HG03469 (cell line): Measurements from ENCODE around the gene CACNA2D3.

Experiments used
- ATAC-seq: cut with Tn5 transposase; IDR thresholded peaks from one replicate; pipeline ENCODE4 v1.9.1; 2021; ENCODE audit warnings: mild to moderate bottlenecking, moderate library complexity, moderate number of reproducible peaks; ENCODE audit not compliant: unreplicated experiment

The CACNA2D3 gene

DNA sequence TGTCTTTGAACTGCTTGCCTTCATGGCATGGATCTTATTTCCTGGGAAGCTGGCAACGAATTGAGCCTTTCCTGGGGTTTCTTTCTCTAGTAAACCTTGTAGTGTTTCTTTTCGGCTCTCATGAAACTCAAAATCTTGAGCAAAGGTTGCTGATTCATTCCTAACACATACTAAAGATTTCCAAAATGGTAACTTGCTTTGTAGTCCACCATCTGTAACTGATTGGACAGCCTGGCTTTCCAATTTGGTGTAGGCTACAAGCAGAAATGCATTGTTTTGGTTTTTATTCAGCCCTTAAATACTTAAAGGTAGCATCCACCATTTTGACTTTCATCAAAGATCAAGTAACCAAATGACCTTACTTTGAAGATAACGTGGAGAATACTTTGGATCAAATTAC, 767.4 kb downstream of the CACNA2D3 start:
- no peak for ATAC-seq

DNA sequence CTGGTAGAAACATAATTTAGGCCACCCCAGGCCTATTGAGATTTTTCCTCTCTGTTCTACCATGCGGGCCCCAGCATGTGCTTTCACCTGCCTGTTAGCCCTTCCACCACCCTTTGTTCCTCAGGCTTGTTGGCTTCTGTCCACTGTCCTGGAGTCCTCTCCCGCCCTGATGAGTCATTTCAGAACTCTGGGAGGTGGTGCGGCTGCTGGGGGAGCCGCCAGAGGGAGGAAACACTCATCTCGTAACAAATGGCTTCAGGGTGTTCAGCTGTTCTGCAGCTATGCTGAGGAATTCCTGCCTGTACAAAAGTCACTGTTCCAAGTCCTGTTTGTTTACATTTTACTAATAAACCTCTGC, 769.2 kb downstream of the CACNA2D3 start:
- ATAC-seq = no peak

DNA sequence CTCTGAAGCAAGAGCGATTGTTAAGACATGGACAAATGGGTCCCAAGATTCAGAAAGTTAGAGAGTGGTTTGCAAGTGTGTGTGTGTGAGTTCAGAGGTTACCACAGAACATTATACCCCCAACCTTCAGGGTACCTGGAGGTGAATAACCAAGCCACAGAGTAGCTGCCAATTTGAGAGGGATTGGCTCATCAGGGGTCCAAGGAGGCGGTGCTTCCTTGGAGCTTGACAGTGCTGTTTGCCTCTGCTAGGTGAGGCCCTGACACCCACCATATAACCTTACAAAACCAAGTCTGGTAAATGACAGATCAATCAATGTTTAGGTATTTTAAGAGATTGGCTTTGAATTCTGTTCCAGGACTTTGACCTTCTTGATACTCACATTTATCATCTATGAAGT, 769.8 kb downstream of the CACNA2D3 start:
- no peak for ATAC-seq

DNA sequence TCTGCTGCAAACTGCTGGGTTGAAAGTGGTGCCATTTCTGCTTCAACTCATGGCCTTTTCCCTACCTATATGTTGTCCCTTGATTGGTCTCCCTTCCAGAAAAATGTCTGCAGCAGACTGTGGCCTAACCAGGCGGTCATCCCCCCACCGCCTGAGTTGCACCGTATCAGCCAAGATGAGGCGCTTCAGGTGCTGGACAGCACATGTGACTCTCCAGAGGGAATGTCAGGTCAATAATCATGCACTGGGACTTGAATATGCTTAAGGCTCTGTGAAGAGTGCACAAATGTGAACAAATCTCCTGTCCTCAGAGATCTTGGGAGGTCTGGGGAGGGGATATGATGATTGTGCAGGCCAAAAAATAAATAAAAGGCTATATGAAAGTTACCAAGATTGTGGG, 773.3 kb downstream of the CACNA2D3 start:
- ATAC-seq = no peak

DNA sequence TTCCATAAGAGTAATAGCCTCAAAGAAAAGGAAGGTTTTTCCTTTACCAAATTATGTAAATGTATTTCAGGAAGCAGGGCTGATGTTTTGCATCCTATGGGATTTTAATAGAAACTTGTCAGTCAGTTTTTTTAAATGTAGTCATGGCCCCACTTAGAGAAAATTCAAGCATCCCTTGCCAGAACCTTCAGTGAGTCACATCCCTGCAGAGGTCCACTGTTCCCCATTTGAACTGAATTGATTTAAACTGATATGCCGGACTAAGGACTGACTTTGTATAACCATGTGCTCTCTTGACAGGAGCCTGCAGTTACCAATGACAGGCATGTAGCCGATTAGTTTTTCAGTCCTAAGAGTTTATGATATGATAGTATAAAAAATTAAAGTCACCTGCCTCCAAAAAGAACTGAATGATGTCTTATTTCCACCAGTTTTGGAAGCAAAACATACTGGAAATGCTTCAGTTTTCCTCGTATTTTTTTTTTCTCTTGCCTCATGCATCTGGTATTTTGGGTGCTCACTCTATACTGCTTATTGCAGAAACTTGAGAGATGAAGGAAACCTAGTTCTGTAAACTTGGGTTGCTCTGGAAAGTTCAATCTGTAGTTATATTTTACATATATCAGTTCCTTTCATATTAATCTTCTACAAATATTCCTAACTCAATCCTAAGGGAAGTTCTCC, 774.8 kb downstream of the CACNA2D3 start:
- ATAC-seq = no peak

DNA sequence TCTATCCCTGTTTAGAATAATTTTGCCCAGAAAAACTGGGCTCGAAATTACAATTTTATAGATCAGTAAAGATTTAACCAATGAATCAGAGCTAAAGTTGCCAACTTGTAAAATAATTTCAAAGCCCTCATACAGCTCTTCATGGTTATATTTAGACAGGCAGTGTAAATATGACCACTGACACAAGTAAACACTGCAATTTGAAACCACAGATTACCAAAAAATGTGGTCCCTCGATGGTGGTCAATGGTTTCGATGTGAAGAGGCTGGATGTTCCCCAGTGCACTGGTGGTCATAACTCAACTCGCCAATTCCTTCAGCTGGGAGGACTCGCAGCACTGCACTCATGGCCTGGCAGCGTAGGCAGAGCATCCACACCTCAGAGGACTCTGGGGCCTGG, 776.9 kb downstream of the CACNA2D3 start:
- no peak for ATAC-seq

DNA sequence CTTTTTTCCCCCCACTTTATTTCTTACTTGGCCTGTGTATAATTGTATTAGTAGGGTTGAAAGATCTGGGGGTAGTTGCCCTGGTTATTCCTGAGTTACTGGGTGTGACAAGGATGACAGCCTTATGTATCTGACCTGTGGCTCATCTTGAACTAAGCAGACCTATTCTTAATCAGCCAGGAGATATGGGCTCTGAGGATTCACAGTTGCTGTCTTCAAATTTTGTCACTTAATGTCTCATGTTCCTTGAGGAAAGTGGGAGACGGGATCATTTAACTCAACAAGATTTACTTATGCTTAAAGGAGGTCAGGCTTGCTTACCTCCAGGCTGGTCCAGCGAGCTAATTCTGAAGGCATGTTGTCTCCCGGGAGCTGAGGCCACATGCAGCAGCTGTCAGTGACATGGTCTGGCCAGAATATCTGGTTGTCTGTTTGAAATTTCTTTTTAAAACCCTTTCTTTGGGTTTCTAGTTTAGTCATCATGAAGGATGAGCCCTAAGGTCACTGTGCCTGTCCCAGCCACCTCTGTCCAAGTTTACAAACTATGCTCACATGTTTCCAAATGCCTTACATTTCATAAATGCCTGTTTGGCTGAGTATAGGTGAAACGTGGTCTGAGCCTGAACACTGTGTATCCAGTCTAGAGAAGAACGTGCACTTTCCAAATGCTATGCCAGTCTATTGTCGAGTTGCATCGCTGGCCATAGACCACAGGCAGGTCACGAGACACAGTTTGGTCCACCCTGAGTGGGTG, 778.7 kb downstream of the CACNA2D3 start:
- no peak for ATAC-seq

DNA sequence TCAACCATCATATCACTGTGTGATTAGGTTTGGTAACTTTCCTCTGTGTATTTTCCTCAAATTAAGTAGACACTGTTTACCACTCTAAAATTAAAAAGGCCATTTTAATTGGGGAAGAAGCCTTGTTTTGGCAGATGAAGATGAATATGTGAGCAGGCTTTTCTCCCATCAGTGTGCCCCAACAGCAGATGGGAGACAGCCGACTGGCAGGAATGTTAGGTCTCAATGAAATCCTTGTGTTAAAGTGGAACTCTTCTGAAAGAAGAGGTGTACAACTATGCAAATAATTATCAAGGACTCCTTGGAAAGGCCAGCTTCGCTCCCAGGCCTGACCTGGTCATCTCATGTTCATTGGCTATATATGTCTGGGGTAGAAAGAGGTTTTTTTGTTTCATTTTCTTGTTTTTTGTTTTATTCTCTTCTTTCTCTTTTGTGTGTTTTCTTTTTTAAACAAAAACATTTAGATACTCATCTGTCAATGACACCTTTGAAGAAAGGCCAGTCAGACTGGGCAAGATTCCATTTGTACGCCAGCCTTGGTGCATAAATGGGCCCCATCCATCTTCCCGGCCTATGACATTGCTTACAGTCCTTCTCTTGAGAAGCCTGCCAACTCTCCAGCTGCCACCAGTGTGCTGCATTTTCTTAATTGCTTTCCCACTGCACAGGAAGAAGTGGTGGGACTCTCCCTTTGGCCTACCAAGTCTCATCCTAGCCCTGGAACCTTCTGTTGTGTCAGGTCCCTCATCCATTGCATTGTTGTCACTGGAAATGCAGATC, 779.7 kb downstream of the CACNA2D3 start:
- no peak for ATAC-seq

DNA sequence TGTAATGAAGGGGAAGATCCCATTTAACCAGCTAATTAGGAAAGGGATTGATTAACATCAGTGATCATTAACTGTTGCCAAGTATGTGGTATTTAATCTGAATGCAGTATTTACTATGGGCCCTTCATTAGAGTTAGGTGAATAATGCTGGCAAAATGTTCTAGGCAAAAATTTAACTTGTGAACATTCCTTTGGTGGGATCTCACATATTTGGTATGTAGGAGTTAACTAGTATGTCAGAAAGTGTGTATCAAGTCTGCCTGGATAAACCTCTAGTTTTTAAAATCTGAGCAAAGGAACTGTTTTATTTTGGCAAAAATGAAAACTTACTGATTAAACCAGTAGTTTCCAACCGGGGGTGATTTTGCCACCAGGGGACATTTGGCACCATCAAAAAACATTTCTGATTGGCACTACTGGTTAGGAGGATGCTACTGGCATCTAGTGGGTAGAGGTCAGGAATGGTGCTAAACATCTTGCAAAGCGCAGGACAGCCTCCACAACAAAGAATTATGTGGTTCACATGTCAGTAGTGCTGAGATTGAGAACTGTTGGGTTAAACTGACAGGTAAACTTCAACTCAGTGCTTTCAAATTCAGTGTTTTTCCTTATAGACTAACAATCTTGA, 783.0 kb downstream of the CACNA2D3 start:
- ATAC-seq = no peak

DNA sequence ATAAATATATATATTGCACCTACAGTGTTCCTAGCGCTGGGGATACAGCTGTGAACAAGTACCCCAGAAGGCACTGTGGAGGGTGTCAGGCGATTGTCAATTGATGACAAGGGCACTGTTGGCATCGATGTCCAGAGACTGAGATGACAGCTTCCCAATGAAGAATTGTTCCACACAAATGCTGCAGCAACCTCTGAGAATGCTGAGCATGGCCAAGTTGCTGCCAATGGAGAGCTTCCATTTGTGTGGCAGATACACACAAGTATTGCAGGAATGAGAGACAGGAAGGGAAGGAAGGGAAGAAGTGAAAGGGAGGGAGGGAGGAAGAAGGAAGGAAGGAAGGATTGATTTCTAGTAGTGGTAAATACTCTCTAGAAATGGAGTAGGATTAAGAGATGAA, 783.6 kb downstream of the CACNA2D3 start:
- no peak for ATAC-seq

DNA sequence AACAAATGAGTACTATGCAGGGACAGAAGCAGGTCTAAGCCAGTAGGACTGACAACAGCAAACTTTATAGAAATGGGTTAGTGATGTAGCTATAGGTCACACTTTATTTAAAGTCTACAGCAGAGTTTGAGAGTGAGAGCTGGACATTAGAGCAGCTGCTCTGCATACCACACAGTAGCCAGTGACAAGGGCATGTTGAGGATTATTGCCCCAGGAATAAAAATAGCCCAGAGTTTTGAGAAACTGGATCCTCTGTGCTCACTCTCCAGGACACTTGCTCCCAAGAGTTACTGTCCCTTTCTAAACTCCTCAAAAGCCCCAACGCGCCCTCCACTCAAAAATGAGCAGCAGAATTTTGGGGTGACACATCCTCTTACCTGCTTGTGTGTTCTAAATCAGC, 784.4 kb downstream of the CACNA2D3 start:
- no peak for ATAC-seq

DNA sequence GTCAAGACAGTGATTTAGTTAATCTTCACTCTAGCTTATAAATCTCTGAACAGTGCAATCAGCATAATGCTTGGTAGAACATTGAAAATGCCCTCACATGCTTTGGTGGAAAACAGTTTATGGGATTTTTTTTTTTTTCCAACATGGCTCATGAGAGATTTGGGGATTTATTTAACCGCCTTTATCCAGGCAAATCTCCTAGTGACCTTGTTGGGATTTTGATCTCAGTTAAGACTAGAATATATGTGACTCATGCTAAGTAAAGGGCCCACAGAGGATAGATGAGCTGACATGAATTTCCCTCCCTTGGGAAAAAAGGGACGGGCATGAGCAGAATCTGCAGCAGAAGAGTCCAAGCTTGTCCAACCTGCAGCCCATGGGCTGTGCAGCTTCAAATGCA, 786.8 kb downstream of the CACNA2D3 start:
- no peak for ATAC-seq

DNA sequence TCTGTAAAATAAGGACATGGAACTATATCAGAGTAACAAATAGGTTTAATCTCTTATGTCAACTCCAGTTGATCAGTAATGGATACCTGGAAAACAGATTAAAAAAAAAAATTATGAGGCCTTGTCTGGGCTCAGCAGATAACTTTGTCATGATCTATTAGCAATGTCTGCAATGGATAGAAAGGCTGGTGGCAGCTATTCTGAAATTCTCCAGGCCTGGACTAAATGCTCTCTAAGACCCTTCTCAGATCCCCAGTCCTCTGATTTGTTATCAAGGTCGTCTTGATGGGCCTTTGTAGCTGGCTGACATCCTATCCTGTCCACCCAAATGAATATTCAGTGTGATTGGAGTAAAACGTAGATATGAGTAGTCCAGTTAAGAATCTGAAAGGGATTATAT, 791.8 kb downstream of the CACNA2D3 start:
- no peak for ATAC-seq

DNA sequence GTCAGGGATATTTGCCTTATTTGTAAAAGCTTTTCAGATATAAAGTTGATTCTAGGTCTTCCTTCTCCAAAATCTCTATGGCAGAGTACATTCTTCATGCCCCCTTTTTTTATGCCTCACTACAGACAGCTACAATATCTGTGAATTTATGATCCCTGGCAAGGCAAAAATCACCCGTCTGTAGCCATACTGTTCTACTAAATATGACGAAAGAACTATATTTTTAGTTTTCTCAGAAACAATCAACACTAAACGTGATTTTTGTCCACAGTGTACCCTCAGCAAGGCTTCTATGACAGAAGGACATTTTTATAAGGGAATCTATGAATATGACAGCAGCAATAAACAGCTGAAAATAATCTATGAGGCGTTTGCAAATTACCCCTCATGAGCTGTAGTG, 792.8 kb downstream of the CACNA2D3 start:
- ATAC-seq = no peak

DNA sequence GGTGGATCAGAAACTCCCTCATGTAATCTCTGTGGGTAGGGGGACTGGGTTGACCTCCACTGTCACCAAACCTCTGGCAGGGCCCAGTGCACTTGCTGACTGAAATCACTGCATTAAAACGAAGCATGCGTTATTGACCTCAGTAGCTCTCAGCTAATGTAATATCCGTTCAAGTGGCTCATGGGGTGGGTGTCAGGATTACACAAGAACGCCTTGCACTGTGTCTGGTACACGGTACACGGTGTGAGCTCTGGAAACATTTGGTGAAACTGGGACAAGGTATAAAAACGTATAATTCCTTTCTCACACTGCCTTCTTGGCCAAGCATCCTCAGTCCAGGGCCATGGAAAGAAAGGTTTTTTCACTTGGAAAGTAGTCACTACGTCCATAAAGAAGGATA, 793.6 kb downstream of the CACNA2D3 start:
- ATAC-seq = no peak

DNA sequence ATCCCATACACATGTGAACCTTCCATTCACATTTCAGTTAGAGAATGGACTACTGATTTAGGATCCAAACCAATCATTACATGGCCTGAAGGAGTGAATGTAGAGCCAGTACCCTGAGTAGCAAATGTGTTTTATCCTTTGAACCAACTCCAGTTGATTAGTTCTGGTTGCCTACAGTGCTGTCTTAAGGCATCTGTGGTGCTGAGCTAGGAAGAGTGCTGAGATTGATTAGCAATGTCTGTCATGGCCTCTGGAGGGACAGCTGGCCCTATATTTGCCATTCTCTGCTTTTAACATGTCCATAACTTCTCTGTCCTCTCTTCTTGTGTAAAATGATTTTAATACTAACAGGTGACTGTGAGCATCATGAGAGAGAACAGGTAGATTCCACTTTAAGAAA, 794.4 kb downstream of the CACNA2D3 start:
- no peak for ATAC-seq

DNA sequence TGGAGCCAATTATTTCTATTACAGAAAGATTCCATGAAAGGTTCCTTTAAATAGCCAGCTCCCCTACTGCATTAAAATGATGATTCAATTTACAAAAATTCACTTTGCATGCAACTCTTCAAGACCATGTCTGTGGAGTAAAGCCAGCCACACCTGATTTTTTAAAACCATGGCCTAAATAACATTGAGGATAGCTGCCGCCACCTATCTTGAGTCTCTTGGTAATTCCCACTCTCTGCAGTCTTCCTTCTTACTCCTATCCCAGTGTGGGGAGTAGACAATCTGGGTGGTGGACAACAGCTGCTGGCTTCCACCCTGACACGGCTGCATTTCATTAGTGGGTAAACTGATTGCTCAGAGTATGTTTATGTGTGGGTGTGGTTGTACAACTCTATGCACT, 794.8 kb downstream of the CACNA2D3 start:
- ATAC-seq = no peak

DNA sequence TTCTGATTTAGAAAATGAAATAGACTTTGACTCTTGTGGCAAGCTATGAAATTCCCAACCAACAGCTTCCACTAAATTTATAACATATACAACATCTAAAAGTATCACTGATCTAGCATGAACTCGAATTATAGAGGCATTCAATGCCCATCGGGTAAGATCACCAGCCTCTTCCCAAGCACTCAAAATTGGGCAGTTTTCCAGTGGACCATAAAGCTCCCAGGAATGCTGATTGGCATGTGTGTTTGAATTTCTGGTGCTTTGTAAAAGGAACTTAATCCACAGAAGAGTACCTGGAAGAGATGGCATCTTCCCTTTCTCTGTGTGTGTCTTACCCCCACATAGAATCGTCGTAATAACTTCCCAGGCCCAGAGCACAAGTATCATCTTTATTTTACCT, 795.5 kb downstream of the CACNA2D3 start:
- ATAC-seq = no peak

DNA sequence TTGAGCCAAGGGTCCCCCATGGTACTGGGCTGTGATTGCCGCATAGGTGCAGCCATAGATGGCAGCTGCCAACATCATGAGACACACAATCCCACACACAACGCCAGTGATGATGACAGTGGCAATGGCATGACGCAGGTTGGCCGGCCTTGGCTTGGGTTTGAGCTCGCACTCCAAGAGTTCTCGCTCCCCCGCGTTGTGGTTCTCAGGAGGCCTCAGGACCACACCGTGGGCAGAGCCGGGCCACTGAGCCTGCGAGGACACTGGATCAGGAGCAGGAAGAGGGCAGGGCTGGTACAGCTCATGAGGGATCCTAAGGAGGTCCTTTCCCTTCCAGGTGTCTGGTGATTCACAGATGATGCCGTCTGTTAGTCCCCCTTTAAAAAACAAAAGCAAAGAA, 796.2 kb downstream of the CACNA2D3 start:
- ATAC-seq = no peak

DNA sequence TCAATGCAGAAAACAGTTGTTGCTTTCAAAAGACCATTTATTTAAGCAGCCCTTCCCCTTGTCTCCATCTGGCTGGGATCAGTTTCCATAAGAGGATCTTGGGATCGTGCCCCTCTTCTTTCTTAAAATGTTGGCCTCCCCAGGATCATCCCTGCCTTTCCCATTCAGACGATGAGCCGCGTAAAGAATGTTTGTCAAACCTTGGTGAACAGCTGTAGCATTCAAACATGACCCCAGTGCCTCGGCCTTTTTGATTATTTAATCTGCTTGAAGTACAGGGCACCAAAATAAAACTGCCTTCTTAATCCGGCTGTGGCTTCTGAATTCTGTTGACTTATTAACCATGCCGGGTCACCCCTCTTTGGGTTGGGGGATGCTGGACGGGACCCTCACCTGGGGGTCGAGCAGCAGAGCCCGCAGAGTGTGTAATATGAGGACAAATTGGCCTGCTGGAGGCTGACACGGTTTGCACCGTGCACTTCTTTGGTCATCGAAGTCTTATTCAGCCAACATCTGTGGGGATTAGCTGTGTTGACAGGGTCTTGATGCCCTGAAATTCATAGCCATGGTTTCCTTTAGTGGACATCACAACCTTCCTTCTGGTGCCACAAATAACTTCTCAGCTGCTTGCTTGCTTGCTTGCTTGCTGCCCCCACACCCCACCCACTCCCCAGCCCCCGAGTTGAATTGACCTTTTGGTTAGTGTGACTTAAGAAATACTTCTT, 805.9 kb downstream of the CACNA2D3 start, which contains the start of gene LRTM1:
LRTM1 (minus strand) TSS at position 14 of the 725 bp plus-strand sequence. CDS start 148 bp downstream, outside the sequence.
- ATAC-seq = no peak

DNA sequence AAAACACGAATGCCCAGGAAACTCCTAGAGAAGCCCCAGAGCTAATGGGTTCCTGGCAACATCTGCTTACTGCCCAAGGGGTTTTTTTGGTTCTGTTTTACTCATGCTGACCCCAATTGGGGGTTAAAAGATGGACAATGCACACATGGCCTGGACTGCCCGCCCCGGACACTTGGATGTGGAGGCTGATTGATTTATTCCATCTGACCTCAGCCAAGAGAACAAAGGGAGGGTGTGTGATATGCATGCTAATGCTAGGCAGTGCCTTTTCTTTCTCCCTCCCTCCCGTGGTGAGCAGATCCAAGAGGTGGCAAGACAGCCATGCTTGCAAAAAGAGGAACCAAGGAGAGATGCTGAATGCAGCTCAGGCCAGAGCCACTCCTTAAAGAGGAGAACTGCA, 808.8 kb downstream of the CACNA2D3 start:
- no peak for ATAC-seq
